HCT116 (cell line): ENCODE data around the gene CHAF1A. TPM values are rescaled to one million over a fixed set of nuclear protein-coding genes. Genes with fewer than 3 reads are reported as not detected.
A peak's percentile ranks its signal among the peaks of the same experiment; 100 is the strongest.

Experiments
- ATAC-seq: fragments of 200-7000 bp; cut with Tn5 transposase; 2 replicates; pipeline ENCODE4 v1.9.1; 2020; ENCODE audit warnings: mild to moderate bottlenecking, moderate library complexity
- BruUV-seq: library from RNA; stranded (reverse); fragments of 400-500 nt; replicated peaks from 2 replicates; lab custom pipeline; 2021; lab: Mats Ljungman, UMichigan
- CTCF ChIA-PET: fragments of 300-600 bp; sonication (Branson Sonifier 250); formaldehyde crosslinking; loops from one replicate; lab custom pipeline; 2021; ENCODE audit warnings: antibody characterized with exemption; lab: Charles Lee
- POLR2A ChIA-PET: fragments of 300-600, 350-600 bp; sonication (Branson Sonifier 250); formaldehyde crosslinking; loops from one replicate; lab custom pipeline; 2021; ENCODE audit warnings: antibody characterized with exemption; lab: Charles Lee
- RAD21 ChIA-PET, 2 experiments: fragments of 300-600 bp; sonication (Branson Sonifier 250); formaldehyde crosslinking; loops; one replicate each; lab custom pipeline; 2023; ENCODE audit warnings: low total read pairs in 2 of 2; ENCODE audit not compliant: uncharacterized antibody in 2 of 2, unreplicated experiment in 2 of 2, low non-redundant PET in 1 of 2; lab: Charles Lee
- DNase-seq: peaks from one replicate; pipeline ENCODE4 v3.0.0-alpha.2; 2010; ENCODE audit warnings: low read depth, low spot score
- H2AFZ ChIP-seq: fragments of 200-600 bp; shearing (Covaris generic), sonication (generic); 2 replicates; pipeline ENCODE4 v1.6.1; 2017; ENCODE audit warnings: low read depth, mixed run types, mixed read lengths, antibody characterized with exemption, low read length; ENCODE audit not compliant: poor library complexity, severe bottlenecking
- H3K27ac ChIP-seq: 2 replicates; pipeline ENCODE4 v1.5.1; 2012; ENCODE audit warnings: low read depth, low read length
- H3K27me3 ChIP-seq: fragments of 200-600 bp; sonication (generic); 2 replicates; pipeline ENCODE4 v1.6.1; 2016; ENCODE audit warnings: mixed run types, low read length, mixed read lengths; ENCODE audit not compliant: insufficient read depth
- H3K36me3 ChIP-seq, 2 experiments: fragments of 200-500 bp in 1 of 2; fragments of 200-600 bp in 1 of 2; sonication (Bioruptor generic) in 1 of 2; sonication (generic) in 1 of 2; 2 replicates each; pipeline versions ENCODE4 v1.5.1 to v1.6.1; 2014 to 2016; ENCODE audit warnings: low read length in 2 of 2, inconsistent platforms in 1 of 2, mixed read lengths in 1 of 2, mixed run types in 1 of 2; ENCODE audit not compliant: insufficient read depth in 2 of 2, control insufficient read depth in 1 of 2
- H3K4me1 ChIP-seq, 2 experiments: fragments of 200-600 bp in 1 of 2; sonication (generic) in 1 of 2; 2 replicates each; pipeline versions ENCODE4 v1.5.1 to v1.6.1; 2012 to 2017; ENCODE audit warnings: low read length in 2 of 2, inconsistent platforms in 1 of 2, mild to moderate bottlenecking in 1 of 2, mixed read lengths in 1 of 2, mixed run types in 1 of 2, moderate library complexity in 1 of 2; ENCODE audit not compliant: insufficient read depth in 2 of 2, control insufficient read depth in 1 of 2
- H3K4me2 ChIP-seq: fragments of 200-600 bp; sonication (generic); 2 replicates; pipeline ENCODE4 v1.6.1; 2017; ENCODE audit warnings: mixed run types, low read length, mixed read lengths
- H3K4me3 ChIP-seq, 2 experiments: fragments of 200-600 bp in 1 of 2; sonication (generic) in 1 of 2; replicated peaks in 1 of 2; 2 replicates each; pipeline ENCODE4 v1.5.1; 2011 to 2016; ENCODE audit warnings: low read length in 2 of 2, control low read depth in 1 of 2, low read depth in 1 of 2, mild to moderate bottlenecking in 1 of 2, mixed read lengths in 1 of 2, mixed run types in 1 of 2
- H3K79me2 ChIP-seq: fragments of 200-600 bp; sonication (generic); 2 replicates; pipeline ENCODE4 v1.6.1; 2017; ENCODE audit warnings: mild to moderate bottlenecking, mixed run types, low read length, moderate library complexity, mixed read lengths; ENCODE audit not compliant: insufficient read depth
- H3K9ac ChIP-seq: fragments of 200-600 bp; sonication (generic); 2 replicates; pipeline ENCODE4 v1.6.1; 2016; ENCODE audit warnings: low read length, mixed read lengths
- H3K9me2 ChIP-seq: fragments of 200-600 bp; sonication (generic), shearing (Covaris generic); 2 replicates; pipeline ENCODE4 v1.6.1; 2017; ENCODE audit warnings: mixed run types, mild to moderate bottlenecking, moderate library complexity; ENCODE audit not compliant: insufficient read depth
- H3K9me3 ChIP-seq, 2 experiments: fragments of 200-500 bp in 1 of 2; fragments of 200-600 bp in 1 of 2; sonication (Bioruptor generic) in 1 of 2; sonication (generic) in 1 of 2; 2 replicates each; pipeline ENCODE4 v1.6.1; 2014 to 2017; ENCODE audit warnings: low read length in 2 of 2, mixed read lengths in 2 of 2, inconsistent platforms in 1 of 2, low read depth in 1 of 2, mild to moderate bottlenecking in 1 of 2, mixed run types in 1 of 2, moderate library complexity in 1 of 2; ENCODE audit not compliant: control insufficient read depth in 1 of 2, insufficient read depth in 1 of 2
- H4K20me1 ChIP-seq: fragments of 200-600 bp; sonication (generic), shearing (Covaris generic); 2 replicates; pipeline ENCODE4 v1.6.1; 2017; ENCODE audit warnings: mixed run types, mild to moderate bottlenecking, moderate library complexity; ENCODE audit not compliant: insufficient read depth
- CEBPB ChIP-seq: IDR thresholded peaks from 2 replicates; pipeline ENCODE4 v1.6.1; 2012; ENCODE audit warnings: low read depth
- ELF1 ChIP-seq: IDR thresholded peaks from 2 replicates; pipeline ENCODE4 v1.6.1; 2012; ENCODE audit warnings: low read depth, borderline replicate concordance
- EZH2phosphoT487 ChIP-seq: fragments of 200-600 bp; IDR thresholded peaks from 2 replicates; pipeline ENCODE4 v1.6.1; 2018; ENCODE audit warnings: antibody characterized with exemption, borderline replicate concordance
- FOSL1 ChIP-seq: IDR thresholded peaks from 2 replicates; pipeline ENCODE4 v1.6.1; 2012; ENCODE audit warnings: low read depth
- REST ChIP-seq: IDR thresholded peaks from 2 replicates; pipeline ENCODE4 v1.6.1; 2012; ENCODE audit warnings: low read depth
- SIN3A ChIP-seq: IDR thresholded peaks from 2 replicates; pipeline ENCODE4 v1.6.1; 2012; ENCODE audit warnings: low read depth
- SP1 ChIP-seq: IDR thresholded peaks from 2 replicates; pipeline ENCODE4 v1.6.1; 2012; ENCODE audit warnings: low read depth
- TCF7L2 ChIP-seq: IDR thresholded peaks from 2 replicates; pipeline ENCODE4 v1.7.0; 2011; ENCODE audit warnings: borderline replicate concordance, inconsistent platforms; ENCODE audit not compliant: insufficient read depth, insufficient read length; ENCODE audit errors: extremely low read depth
- YY1 ChIP-seq: IDR thresholded peaks from 2 replicates; pipeline ENCODE4 v1.6.1; 2011; ENCODE audit warnings: low read length, low read depth, moderate library complexity, mild to moderate bottlenecking; ENCODE audit not compliant: insufficient replicate concordance; ENCODE audit errors: extremely low read depth
- intact Hi-C: fragments of 100-400 bp; cut with micrococcal nuclease; formaldehyde crosslinking; loops from 2 replicates; pipeline ENCODE4 v1.10.0; 2022
- total RNA-seq: library from RNA; stranded (reverse); gene quantifications from one replicate; pipeline ENCODE4 v1.2.1, GENCODE V29; 2021; ENCODE audit not compliant: unreplicated experiment

CHAF1A gene
- total RNA-seq, 1 experiment from 2014 or later: 69.9 TPM

- no peak overlapping the region for H2AFZ ChIP-seq
- DNase-seq (no peak), ATAC-seq (0 out of 2 replicates have a peak, but pooled peaks have one; percentile 3)
- no peaks in the 10 kb centered on the region for H3K9me3 ChIP-seq
- intact Hi-C loops: loop anchor here (5.0 kb wide), 1 partner anchor 42 kb away; the partner anchor contains the start of genes CHAF1A and SH3GL1
- peak overlapping the region; percentile 47 for H3K27ac ChIP-seq
- H3K79me2 ChIP-seq: no peaks in the 10 kb centered on the region
- POLR2A ChIA-PET: no interaction called here
- H3K4me1 ChIP-seq: peaks cover 6 to 23% of the 10 kb centered on the region in 2 experiments; a peak in 3 of 4 replicates
- CTCF ChIA-PET: interaction anchor here (2.1 kb wide), 1 partner anchor 94 kb away, joined by 6 read pairs; no protein-coding TSS in a partner anchor
- H3K9me2 ChIP-seq: no peaks in the 10 kb centered on the region
- TF ChIP-seq EZH2phosphoT487 (no peak), TCF7L2 (no peak), SP1 (no peak), CEBPB (no peak), ELF1 (no peak), YY1 (no peak), SIN3A (no peak), FOSL1 (no peak), REST (no peak)
- H3K4me3 ChIP-seq: no peak overlapping the region
- no peaks in the 10 kb centered on the region for H3K27me3 ChIP-seq
- RAD21 ChIA-PET: no interaction called here
- BruUV-seq: TSS peak; percentile 35
- peaks cover 5 to 11% of the 10 kb centered on the region in 2 experiments; a peak in 2 of 4 replicates for H3K36me3 ChIP-seq
- H3K4me2 ChIP-seq: peak overlapping the region; percentile 17; the same call in 1 of the 2 replicates
- no peak overlapping the region for H3K9ac ChIP-seq
- H4K20me1 ChIP-seq: no peaks in the 10 kb centered on the region
Measured at GRCh38 chr19:4360641-4361151, 41.7 kb upstream of the CHAF1A start.
